Measurements from ENCODE around the gene MAP3K14. TPM values are rescaled to one million over a fixed set of nuclear protein-coding genes. Genes with fewer than 3 reads are reported as not detected.

MAP3K14 gene
- total RNA-seq, 1 donor from 2014 or later: 5.2 TPM

GRCh38 chr17:45235416-45236281 lies 81.2 kb downstream of the MAP3K14 start:
- no peaks in the 10 kb centered on the region for H3K9me3 Mint-ChIP-seq (ENCODE audit: low read depth)
- TF ChIP-seq CTCF (IDR thresholded peaks at IDR 0.05): peak; percentile 85
- H3K27me3 Mint-ChIP-seq (ENCODE audit: low read depth): peaks cover 6% of the 10 kb centered on the region
- peaks cover 1% of the 10 kb centered on the region for H3K36me3 Mint-ChIP-seq (ENCODE audit: low read depth)
- no peaks in the 10 kb centered on the region for H3K4me1 Mint-ChIP-seq (ENCODE audit: low read depth)
- H3K27ac Mint-ChIP-seq (ENCODE audit: unreplicated experiment): no peak overlapping the region
- H3K4me3 Mint-ChIP-seq (ENCODE audit: unreplicated experiment): no peak overlapping the region
- no peak for DNase-seq (ENCODE audit: low spot score)

GRCh38 chr17:45234641-45235415 lies 82.0 kb downstream of the MAP3K14 start:
- DNase-seq (ENCODE audit: low spot score): no peak
- Mint-ChIP-seq H3K36me3 (ENCODE audit: low read depth) (peaks cover 1% of the 10 kb centered on the region), H3K9me3 (ENCODE audit: low read depth) (no peaks in the 10 kb centered on the region), H3K27me3 (ENCODE audit: low read depth) (peaks cover 6% of the 10 kb centered on the region), H3K27ac (ENCODE audit: unreplicated experiment) (no peak overlapping the region), H3K4me3 (ENCODE audit: unreplicated experiment) (no peak overlapping the region), H3K4me1 (ENCODE audit: low read depth) (no peaks in the 10 kb centered on the region)
- TF ChIP-seq CTCF (IDR thresholded peaks at IDR 0.05): peak; percentile 64

GRCh38 chr17:45233423-45233924 lies 83.3 kb downstream of the MAP3K14 start:
- Mint-ChIP-seq H3K4me1 (ENCODE audit: low read depth) (no peaks in the 10 kb centered on the region), H3K27me3 (ENCODE audit: low read depth) (peaks cover 6% of the 10 kb centered on the region), H3K27ac (ENCODE audit: unreplicated experiment) (no peak overlapping the region), H3K4me3 (ENCODE audit: unreplicated experiment) (no peak overlapping the region), H3K9me3 (ENCODE audit: low read depth) (no peaks in the 10 kb centered on the region), H3K36me3 (ENCODE audit: low read depth) (peaks cover 1% of the 10 kb centered on the region)
- TF ChIP-seq CTCF (IDR thresholded peaks at IDR 0.05): no peak
- no peak for DNase-seq (ENCODE audit: low spot score)

GRCh38 chr17:45232514-45233422 lies 84.1 kb downstream of the MAP3K14 start:
- H3K27ac Mint-ChIP-seq (ENCODE audit: unreplicated experiment): no peak overlapping the region
- no peaks in the 10 kb centered on the region for H3K4me1 Mint-ChIP-seq (ENCODE audit: low read depth)
- H3K4me3 Mint-ChIP-seq (ENCODE audit: unreplicated experiment): no peak overlapping the region
- H3K9me3 Mint-ChIP-seq (ENCODE audit: low read depth): no peaks in the 10 kb centered on the region
- no peak for TF ChIP-seq CTCF (IDR thresholded peaks at IDR 0.05)
- peaks cover 6% of the 10 kb centered on the region for H3K27me3 Mint-ChIP-seq (ENCODE audit: low read depth)
- no peaks in the 10 kb centered on the region for H3K36me3 Mint-ChIP-seq (ENCODE audit: low read depth)
- no peak for DNase-seq (ENCODE audit: low spot score)
